ENCODE results near the gene GJE1. TPM values are rescaled to one million over a fixed set of nuclear protein-coding genes. Genes with fewer than 3 reads are reported as not detected.
A peak's percentile ranks its signal among the peaks of the same experiment; 100 is the strongest.
"Not testable (repeated sequence)": the region's sequence is repeated elsewhere in the genome, so short reads cannot be mapped to it uniquely, and the experiment has no call there.

The GJE1 gene, protein sequence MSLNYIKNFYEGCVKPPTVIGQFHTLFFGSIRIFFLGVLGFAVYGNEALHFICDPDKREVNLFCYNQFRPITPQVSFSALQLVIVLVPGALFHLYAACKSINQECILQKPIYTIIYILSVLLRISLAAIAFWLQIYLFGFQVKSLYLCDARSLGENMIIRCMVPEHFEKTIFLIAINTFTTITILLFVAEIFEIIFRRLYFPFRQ
- not detected in 2 replicates for total RNA-seq (ENCODE audit: low replicate concordance)

DNA sequence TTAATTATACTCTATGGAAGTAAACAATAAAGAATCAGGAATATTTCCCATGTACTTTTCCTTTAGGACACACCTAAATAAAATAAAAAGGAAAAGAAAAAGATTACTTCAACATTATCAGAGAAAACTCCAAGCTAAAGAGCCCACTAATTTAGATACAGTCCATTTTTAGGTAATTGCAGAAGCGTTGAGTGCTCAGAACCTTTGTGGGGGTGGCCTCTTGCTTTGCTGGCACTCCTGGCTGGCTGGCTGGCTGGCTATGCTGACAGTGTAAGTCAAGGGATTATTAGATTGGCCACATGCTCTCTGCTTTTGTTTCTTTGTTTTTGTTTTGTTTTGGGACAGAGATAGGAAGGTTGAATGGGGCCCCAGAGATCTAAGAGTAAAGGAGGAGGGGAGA is at the start of gene GJE1:
Gene GJE1, plus strand, starts transcription at position 301 of the 400 bp plus-strand sequence. CDS start 234 bp downstream, outside the sequence.
- Histone ChIP-seq H3K9ac (no peak within 1 kb of the TSS), H3K4me2 (peak within 1 kb of the TSS; percentile 43), H3K79me2 (ENCODE audit: low read depth) (no peaks in the 10 kb centered on the region), H3K4me3 (no peak within 1 kb of the TSS), H3K27ac (no peak within 1 kb of the TSS), H3K4me1 (peaks cover 11% of the 10 kb centered on the region), H3F3A (ENCODE audit: low read depth) (no peaks in the 10 kb centered on the region), H3K27me3 (no peaks in the 10 kb centered on the region), H4K20me1 (ENCODE audit: low read depth) (no peaks in the 10 kb centered on the region), H2AFZ (replicated peaks) (peak within 1 kb of the TSS; percentile 46), H3K9me3 (ENCODE audit: low read depth) (no peaks in the 10 kb centered on the region), H3K36me3 (no peaks in the 10 kb centered on the region)
- peak; percentile 47 for DNase-seq (ENCODE audit: low spot score)
- Mint-ChIP-seq H3K36me3 (no peaks in the 10 kb centered on the region), H3K27me3 (ENCODE audit: insufficient read depth, low read depth) (peaks cover 2% of the 10 kb centered on the region), H3K4me1 (no peaks in the 10 kb centered on the region), H3K27ac (no peak within 1 kb of the TSS), H3K9me3 (no peaks in the 10 kb centered on the region), H3K4me3 (no peak within 1 kb of the TSS)
- TF ChIP-seq EZH2phosphoT487 (IDR thresholded peaks at IDR 0.05): no peak
- TF ChIP-seq, protein P1, sequence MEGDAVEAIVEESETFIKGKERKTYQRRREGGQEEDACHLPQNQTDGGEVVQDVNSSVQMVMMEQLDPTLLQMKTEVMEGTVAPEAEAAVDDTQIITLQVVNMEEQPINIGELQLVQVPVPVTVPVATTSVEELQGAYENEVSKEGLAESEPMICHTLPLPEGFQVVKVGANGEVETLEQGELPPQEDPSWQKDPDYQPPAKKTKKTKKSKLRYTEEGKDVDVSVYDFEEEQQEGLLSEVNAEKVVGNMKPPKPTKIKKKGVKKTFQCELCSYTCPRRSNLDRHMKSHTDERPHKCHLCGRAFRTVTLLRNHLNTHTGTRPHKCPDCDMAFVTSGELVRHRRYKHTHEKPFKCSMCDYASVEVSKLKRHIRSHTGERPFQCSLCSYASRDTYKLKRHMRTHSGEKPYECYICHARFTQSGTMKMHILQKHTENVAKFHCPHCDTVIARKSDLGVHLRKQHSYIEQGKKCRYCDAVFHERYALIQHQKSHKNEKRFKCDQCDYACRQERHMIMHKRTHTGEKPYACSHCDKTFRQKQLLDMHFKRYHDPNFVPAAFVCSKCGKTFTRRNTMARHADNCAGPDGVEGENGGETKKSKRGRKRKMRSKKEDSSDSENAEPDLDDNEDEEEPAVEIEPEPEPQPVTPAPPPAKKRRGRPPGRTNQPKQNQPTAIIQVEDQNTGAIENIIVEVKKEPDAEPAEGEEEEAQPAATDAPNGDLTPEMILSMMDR (IDR thresholded peaks at IDR 0.05): no peak
- TF ChIP-seq EZH2 (IDR thresholded peaks at IDR 0.05): no peak

DNA sequence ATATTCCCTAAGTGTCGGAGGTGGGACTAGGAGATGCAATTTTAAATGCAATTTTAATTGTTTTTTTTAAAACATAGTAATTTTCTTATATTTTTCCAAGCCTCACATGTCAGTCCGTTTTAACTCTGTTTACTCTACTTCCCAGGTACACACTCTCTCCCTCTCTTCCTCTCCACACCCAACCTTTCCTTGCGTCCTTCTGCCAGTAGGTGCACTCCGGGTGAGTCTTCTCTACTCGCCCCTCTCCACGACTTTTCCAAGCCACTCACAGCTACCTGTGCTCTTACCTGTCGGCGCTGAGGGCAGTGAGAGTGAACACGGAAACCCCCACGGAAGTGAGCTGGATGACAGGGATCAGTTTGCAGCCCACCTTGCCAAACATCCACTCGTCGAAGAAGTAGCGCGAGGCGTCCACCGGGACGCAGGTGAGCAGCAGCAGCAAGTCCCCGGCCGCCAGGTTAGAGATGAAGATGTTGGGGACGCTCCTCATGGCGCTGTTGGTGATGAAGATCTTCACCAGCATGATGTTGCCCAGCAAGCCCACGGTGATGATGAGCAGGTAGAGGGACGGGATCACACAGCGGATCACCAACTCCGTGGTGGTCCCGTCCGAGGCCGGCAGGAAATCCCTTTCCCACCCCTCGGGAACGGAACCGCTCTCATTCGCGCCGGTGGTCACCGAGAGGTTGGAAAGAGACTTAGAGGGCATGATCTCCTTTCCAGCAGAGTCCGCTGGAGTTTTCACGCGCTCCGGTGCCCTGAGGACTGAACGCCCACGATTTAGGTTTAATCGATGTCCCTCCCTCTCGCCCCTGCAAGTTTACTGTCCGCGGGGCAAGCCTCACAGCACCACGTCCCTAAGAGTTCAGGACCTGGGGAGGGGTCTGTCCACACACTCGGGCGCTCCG is 44.5 kb upstream of the GJE1 start:
- no peaks in the 10 kb centered on the region for H3K4me1 ChIP-seq
- no peak for TF ChIP-seq EZH2phosphoT487 (IDR thresholded peaks at IDR 0.05)
- TF ChIP-seq, protein P1 (IDR thresholded peaks at IDR 0.05): no peak
- no peak for TF ChIP-seq EZH2 (IDR thresholded peaks at IDR 0.05)
- no peak overlapping the region for H2AFZ ChIP-seq (replicated peaks)
- no peaks in the 10 kb centered on the region for H3K79me2 ChIP-seq (ENCODE audit: low read depth)
- H3K27me3 ChIP-seq: peaks cover 24% of the 10 kb centered on the region
- no peak overlapping the region for H3K9ac ChIP-seq
- H3K27ac ChIP-seq: no peak overlapping the region
- H3K9me3 Mint-ChIP-seq: no peaks in the 10 kb centered on the region
- no peaks in the 10 kb centered on the region for H3K36me3 Mint-ChIP-seq
- H3K4me2 ChIP-seq: peak overlapping the region; percentile 79
- H3K4me1 Mint-ChIP-seq: no peaks in the 10 kb centered on the region
- peak overlapping the region; percentile 63 for H3K4me3 Mint-ChIP-seq
- peaks cover 12% of the 10 kb centered on the region for H3K27me3 Mint-ChIP-seq (ENCODE audit: insufficient read depth, low read depth)
- no peaks in the 10 kb centered on the region for H3K9me3 ChIP-seq (ENCODE audit: low read depth)
- peak overlapping the region; percentile 47 for H3K4me3 ChIP-seq
- peak; percentile 1 for DNase-seq (ENCODE audit: low spot score)
- H3K36me3 ChIP-seq: no peaks in the 10 kb centered on the region
- H3K27ac Mint-ChIP-seq: no peak overlapping the region
- no peaks in the 10 kb centered on the region for H3F3A ChIP-seq (ENCODE audit: low read depth)
- H4K20me1 ChIP-seq (ENCODE audit: low read depth): no peaks in the 10 kb centered on the region

DNA sequence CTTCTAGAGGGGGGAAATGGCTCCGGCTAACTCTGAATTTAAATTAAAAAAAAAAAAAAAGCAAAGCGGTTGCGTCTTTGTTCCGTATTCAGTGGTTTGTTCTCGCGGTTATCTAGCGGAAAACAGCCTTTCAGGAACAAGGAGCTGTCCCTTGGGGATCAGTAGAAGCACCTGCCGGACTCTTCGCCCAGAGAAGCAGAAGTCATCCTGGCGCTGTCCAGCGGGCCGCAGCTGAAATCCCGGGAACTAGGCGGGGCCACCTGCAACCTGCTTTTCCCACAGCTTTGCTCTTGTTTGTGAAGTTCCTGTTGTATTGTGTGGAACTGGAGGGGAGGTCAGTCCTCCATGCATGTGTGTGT is 43.9 kb upstream of the GJE1 start:
- Histone ChIP-seq H3K9ac (no peak overlapping the region), H3F3A (ENCODE audit: low read depth) (no peaks in the 10 kb centered on the region), H3K79me2 (ENCODE audit: low read depth) (no peaks in the 10 kb centered on the region), H2AFZ (replicated peaks) (no peak overlapping the region), H3K27ac (no peak overlapping the region), H3K9me3 (ENCODE audit: low read depth) (no peaks in the 10 kb centered on the region), H3K36me3 (no peaks in the 10 kb centered on the region), H3K4me1 (no peaks in the 10 kb centered on the region), H3K4me3 (peak overlapping the region; percentile 47), H4K20me1 (ENCODE audit: low read depth) (no peaks in the 10 kb centered on the region), H3K27me3 (peaks cover 24% of the 10 kb centered on the region), H3K4me2 (peak overlapping the region; percentile 79)
- no peak overlapping the region for H3K27ac Mint-ChIP-seq
- H3K27me3 Mint-ChIP-seq (ENCODE audit: insufficient read depth, low read depth): peaks cover 10% of the 10 kb centered on the region
- peak overlapping the region; percentile 63 for H3K4me3 Mint-ChIP-seq
- peak; percentile 88 for DNase-seq (ENCODE audit: low spot score)
- H3K9me3 Mint-ChIP-seq: no peaks in the 10 kb centered on the region
- TF ChIP-seq EZH2phosphoT487 (IDR thresholded peaks at IDR 0.05) (no peak), EZH2 (IDR thresholded peaks at IDR 0.05) (no peak)
- TF ChIP-seq, protein P1 (IDR thresholded peaks at IDR 0.05): no peak
- no peaks in the 10 kb centered on the region for H3K4me1 Mint-ChIP-seq
- no peaks in the 10 kb centered on the region for H3K36me3 Mint-ChIP-seq

DNA sequence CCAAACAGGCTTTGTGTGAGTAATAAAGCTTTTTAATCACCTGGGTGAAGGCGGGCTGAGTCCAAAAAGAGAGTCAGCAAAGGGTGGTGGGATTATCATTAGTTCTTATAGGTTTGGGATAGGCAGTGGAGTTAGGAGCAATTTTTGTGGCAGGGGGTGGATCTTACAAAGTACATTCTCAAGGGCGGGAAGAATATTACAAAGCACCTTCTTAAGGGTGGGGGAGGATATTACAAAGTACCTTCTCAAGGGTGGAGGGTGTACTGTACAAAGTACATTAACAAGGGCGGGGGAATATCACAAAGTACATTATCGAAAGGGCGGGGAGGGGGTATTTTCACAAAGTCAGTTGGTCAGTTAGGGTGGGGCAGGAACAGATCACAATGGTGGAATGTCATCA is 27.9 kb upstream of the GJE1 start:
- DNase-seq (ENCODE audit: low spot score); H3K9me3 Mint-ChIP-seq; H3K27ac Mint-ChIP-seq; H3K36me3 ChIP-seq; H3K4me3 ChIP-seq; H3F3A ChIP-seq (ENCODE audit: low read depth); H3K79me2 ChIP-seq (ENCODE audit: low read depth); H3K4me3 Mint-ChIP-seq; H3K4me2 ChIP-seq; H2AFZ ChIP-seq (replicated peaks); H3K27ac ChIP-seq; H3K4me1 ChIP-seq; H4K20me1 ChIP-seq (ENCODE audit: low read depth); H3K4me1 Mint-ChIP-seq; H3K9ac ChIP-seq; H3K9me3 ChIP-seq (ENCODE audit: low read depth); H3K36me3 Mint-ChIP-seq; H3K27me3 ChIP-seq; H3K27me3 Mint-ChIP-seq (ENCODE audit: insufficient read depth, low read depth): not testable (repeated sequence)

DNA sequence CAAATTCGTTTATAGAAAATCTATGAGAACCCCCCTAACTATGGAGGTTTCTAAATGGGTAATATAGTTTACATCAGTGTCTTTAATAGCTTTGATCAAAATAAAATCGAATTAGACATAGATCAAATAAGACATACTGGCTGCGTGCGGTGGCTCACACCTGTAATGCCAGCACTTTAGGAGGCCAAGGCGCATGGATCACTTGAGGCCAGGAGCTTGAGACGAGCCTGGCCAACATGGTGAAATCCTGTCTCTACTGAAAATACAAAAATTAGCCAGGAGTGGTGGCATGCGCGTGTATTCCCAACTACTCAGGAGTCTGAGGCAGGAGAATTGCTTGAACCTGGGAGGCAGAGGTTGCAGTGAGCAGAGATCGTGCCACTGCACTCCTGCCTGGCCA is 21.9 kb upstream of the GJE1 start:
- not testable (repeated sequence) for H4K20me1 ChIP-seq (ENCODE audit: low read depth); H3K4me2 ChIP-seq; H2AFZ ChIP-seq (replicated peaks); H3K9me3 Mint-ChIP-seq; H3K9ac ChIP-seq; H3K9me3 ChIP-seq (ENCODE audit: low read depth); H3K36me3 ChIP-seq; H3K36me3 Mint-ChIP-seq; DNase-seq (ENCODE audit: low spot score); H3K4me1 Mint-ChIP-seq; H3K27me3 ChIP-seq; H3K4me1 ChIP-seq; H3K27ac Mint-ChIP-seq; H3K27ac ChIP-seq; H3K4me3 Mint-ChIP-seq; H3K4me3 ChIP-seq; H3K79me2 ChIP-seq (ENCODE audit: low read depth); H3K27me3 Mint-ChIP-seq (ENCODE audit: insufficient read depth, low read depth); H3F3A ChIP-seq (ENCODE audit: low read depth)

All from neural progenitor cell (in vitro differentiated cells).